KMS-11 (cell line): ENCODE data around the gene HYDIN.

Experiments used
- H2AFZ ChIP-seq: fragments of 200-600 bp; sonication (generic); 2 replicates; pipeline ENCODE4 v1.6.1; 2016; ENCODE audit warnings: antibody characterized with exemption, mixed run types, low read depth
- H3K27ac ChIP-seq: fragments of 200-600 bp; sonication (generic); 2 replicates; pipeline ENCODE4 v1.6.1; 2016; ENCODE audit warnings: mild to moderate bottlenecking, mixed run types
- H3K27me3 ChIP-seq: fragments of 200-600 bp; sonication (generic); 2 replicates; pipeline ENCODE4 v1.6.1; 2017; ENCODE audit warnings: mild to moderate bottlenecking, low read depth, mixed run types, moderate library complexity; ENCODE audit not compliant: insufficient read depth
- H3K36me3 ChIP-seq: fragments of 200-600 bp; sonication (generic); 2 replicates; pipeline ENCODE4 v1.6.1; 2017; ENCODE audit warnings: mild to moderate bottlenecking, mixed run types; ENCODE audit not compliant: insufficient read depth
- H3K4me1 ChIP-seq: fragments of 200-600 bp; sonication (generic); 2 replicates; pipeline ENCODE4 v1.6.1; 2016; ENCODE audit warnings: mild to moderate bottlenecking, low read depth, mixed run types; ENCODE audit not compliant: poor library complexity, severe bottlenecking
- H3K4me2 ChIP-seq: fragments of 200-600 bp; sonication (generic); 2 replicates; pipeline ENCODE4 v1.7.0; 2016; ENCODE audit warnings: mild to moderate bottlenecking, mixed run types
- H3K4me3 ChIP-seq: fragments of 200-600 bp; sonication (generic); IDR thresholded peaks from 2 replicates; pipeline ENCODE4 v1.6.1; 2017; ENCODE audit warnings: low read depth, low read length, mixed read lengths; ENCODE audit not compliant: insufficient read depth
- H3K79me2 ChIP-seq: fragments of 200-600 bp; sonication (generic); 2 replicates; pipeline ENCODE4 v1.6.1; 2016; ENCODE audit warnings: low read depth, mixed run types; ENCODE audit not compliant: insufficient read depth
- H3K9ac ChIP-seq: fragments of 200-600 bp; sonication (generic); 2 replicates; pipeline ENCODE4 v1.6.1; 2016; ENCODE audit warnings: mild to moderate bottlenecking, mixed run types
- H4K20me1 ChIP-seq: fragments of 200-600 bp; sonication (generic); 2 replicates; pipeline ENCODE4 v1.6.1; 2016; ENCODE audit warnings: mild to moderate bottlenecking, mixed run types; ENCODE audit not compliant: insufficient read depth
- TF ChIP-seq, protein P1 (sequence below): fragments of 200-600 bp; sonication (generic); conservative IDR thresholded peaks from 2 replicates; pipeline ENCODE4 v1.6.1; 2017; ENCODE audit warnings: low read depth, mild to moderate bottlenecking, antibody characterized with exemption, low read length, moderate library complexity, mixed read lengths

Gene HYDIN

GRCh38 chr16:70770291-70770625, 460.3 kb downstream of the HYDIN start:
- Histone ChIP-seq H3K9ac (no peak overlapping the region), H2AFZ (no peak overlapping the region), H3K4me2 (no peak overlapping the region), H3K4me1 (no peaks in the 10 kb centered on the region), H4K20me1 (no peaks in the 10 kb centered on the region), H3K36me3 (no peaks in the 10 kb centered on the region), H3K79me2 (no peaks in the 10 kb centered on the region), H3K27me3 (no peaks in the 10 kb centered on the region), H3K27ac (no peak overlapping the region), H3K4me3 (no peak overlapping the region)
- TF ChIP-seq, protein P1, sequence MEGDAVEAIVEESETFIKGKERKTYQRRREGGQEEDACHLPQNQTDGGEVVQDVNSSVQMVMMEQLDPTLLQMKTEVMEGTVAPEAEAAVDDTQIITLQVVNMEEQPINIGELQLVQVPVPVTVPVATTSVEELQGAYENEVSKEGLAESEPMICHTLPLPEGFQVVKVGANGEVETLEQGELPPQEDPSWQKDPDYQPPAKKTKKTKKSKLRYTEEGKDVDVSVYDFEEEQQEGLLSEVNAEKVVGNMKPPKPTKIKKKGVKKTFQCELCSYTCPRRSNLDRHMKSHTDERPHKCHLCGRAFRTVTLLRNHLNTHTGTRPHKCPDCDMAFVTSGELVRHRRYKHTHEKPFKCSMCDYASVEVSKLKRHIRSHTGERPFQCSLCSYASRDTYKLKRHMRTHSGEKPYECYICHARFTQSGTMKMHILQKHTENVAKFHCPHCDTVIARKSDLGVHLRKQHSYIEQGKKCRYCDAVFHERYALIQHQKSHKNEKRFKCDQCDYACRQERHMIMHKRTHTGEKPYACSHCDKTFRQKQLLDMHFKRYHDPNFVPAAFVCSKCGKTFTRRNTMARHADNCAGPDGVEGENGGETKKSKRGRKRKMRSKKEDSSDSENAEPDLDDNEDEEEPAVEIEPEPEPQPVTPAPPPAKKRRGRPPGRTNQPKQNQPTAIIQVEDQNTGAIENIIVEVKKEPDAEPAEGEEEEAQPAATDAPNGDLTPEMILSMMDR, result no peak

GRCh38 chr16:70769761-70770160, 460.8 kb downstream of the HYDIN start:
- Histone ChIP-seq H3K27ac (no peak overlapping the region), H3K9ac (no peak overlapping the region), H3K4me2 (no peak overlapping the region), H2AFZ (no peak overlapping the region), H4K20me1 (no peaks in the 10 kb centered on the region), H3K4me1 (no peaks in the 10 kb centered on the region), H3K4me3 (no peak overlapping the region), H3K79me2 (no peaks in the 10 kb centered on the region), H3K36me3 (no peaks in the 10 kb centered on the region), H3K27me3 (no peaks in the 10 kb centered on the region)
- TF ChIP-seq, protein P1, result no peak

- Histone ChIP-seq H3K79me2 (no peaks in the 10 kb centered on the region), H3K36me3 (no peaks in the 10 kb centered on the region), H3K4me1 (no peaks in the 10 kb centered on the region), H2AFZ (no peak overlapping the region), H4K20me1 (no peaks in the 10 kb centered on the region), H3K4me3 (no peak overlapping the region), H3K27ac (no peak overlapping the region), H3K9ac (no peak overlapping the region), H3K4me2 (no peak overlapping the region), H3K27me3 (no peaks in the 10 kb centered on the region)
- TF ChIP-seq, protein P1, result no peak
These were observed 461.4 kb downstream of the HYDIN start for GRCh38 chr16:70769131-70769530.

- TF ChIP-seq, protein P1, result no peak
- Histone ChIP-seq H3K36me3 (no peaks in the 10 kb centered on the region), H3K4me3 (no peak overlapping the region), H3K79me2 (no peaks in the 10 kb centered on the region), H3K4me2 (no peak overlapping the region), H2AFZ (no peak overlapping the region), H4K20me1 (no peaks in the 10 kb centered on the region), H3K27ac (no peak overlapping the region), H3K27me3 (no peaks in the 10 kb centered on the region), H3K4me1 (no peaks in the 10 kb centered on the region), H3K9ac (no peak overlapping the region)
These were observed 462.3 kb downstream of the HYDIN start for GRCh38 chr16:70768203-70768580.
